CD4-positive, alpha-beta T cell treated with Interleukin-17A for 4 hours (primary cell): ENCODE results near the gene GNLY.
"Not testable (repeated sequence)": the region's sequence is repeated elsewhere in the genome, so short reads cannot be mapped to it uniquely, and the experiment has no call there.

Experiments
- DNase-seq: peaks from one replicate; pipeline ENCODE4 v3.0.0-alpha.2; 2020; ENCODE audit warnings: mixed read lengths

GNLY gene

DNA sequence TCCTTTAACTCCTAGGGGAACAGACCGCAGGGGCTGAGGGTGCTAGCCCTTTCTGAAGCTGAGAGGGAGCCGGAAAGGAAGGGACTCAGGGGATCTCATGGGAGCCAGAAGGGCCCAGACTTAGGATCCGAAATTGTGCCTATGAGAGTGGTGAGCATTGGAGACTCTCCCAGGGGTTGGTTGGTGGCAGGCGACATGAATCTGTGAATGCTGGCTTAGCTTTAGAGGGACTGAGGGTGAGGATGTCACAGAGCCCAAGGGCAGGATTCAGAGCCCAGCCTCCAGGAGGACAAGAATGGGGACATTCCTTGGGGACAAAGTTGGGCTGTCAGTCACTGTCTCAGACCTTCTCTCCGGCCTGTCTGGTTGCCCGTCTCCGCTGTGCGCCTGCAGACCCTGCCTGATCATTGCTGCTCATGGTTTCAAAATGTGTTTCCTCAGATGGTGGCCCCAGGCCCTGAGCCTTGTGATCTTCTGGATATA is 17.5 kb downstream of the GNLY start:
- DNase-seq: no peak

DNA sequence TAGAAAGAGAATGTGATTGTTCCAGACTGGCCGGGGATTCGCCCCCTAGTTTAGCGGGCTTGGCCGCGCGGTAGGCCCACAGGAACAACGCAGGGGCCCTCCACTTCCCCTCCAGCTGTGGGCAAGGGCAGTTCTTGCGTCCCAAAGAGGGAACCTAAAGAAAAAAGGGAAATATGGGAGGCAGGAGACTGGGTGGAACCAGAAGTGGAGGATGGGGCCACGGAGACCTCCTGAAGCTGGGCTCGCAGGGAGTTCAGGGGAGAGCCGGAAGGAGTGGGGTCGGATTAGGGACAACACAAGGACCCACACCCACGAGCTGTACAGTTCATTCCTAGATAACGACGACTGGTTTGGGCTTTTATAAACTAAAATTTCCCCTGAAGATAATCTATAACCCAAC is 18.2 kb downstream of the GNLY start:
- DNase-seq: no peak

DNA sequence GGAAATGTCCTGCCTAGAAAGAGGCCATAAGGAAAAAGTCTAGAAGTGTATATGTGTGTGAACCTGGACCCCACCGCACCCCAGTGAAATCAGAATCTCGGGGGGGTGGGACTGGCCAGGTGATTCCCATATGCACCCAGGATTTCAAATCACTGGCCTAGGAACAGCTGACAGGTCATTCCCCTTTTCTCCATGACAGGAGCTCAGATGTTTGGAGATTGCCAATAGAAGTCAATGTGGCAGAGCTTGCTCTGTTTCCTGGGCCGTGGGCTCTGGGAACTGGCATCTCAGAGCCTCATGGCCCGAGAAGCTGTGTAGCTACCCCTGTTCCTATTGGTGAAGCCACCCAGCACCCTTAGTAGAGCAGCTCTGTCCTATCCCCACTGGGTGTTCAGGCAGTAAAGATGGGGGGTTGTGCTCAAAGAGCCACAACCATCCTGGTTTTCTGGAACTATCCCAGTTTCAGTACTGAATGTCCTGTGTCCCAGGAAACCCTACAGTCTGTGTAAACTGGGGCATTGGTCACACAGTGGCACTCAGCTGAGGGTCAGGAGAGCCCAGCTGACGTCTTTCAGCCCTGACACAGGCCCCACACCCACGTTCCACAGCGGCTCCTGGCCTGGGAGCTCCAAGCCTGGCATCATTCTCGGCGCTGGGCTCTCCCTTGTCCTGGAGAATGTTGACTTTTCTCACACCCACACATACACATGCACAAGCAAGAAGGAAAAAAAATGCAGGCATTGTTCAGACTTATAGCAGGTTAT is 18.9 kb downstream of the GNLY start:
- no peak for DNase-seq

DNA sequence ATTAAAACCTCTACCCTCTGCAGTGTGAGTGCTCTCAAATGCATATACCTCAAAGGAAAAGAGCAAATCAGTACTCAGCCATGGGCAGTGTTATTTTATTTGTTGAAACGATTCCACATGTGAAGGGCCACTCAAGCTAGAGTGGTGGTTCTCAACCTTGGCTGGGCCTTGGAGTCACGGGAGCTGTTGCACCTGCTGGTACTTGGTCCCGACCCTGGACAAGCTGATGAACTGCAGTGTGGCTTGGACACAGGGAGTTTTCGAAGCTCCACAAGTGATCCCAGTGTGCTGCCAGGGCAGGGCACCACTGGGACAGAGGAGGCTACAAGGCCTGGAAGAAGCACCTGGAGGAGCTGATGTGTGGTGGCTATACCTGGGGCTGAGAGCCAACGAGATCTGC is 19.7 kb downstream of the GNLY start:
- DNase-seq: no peak

DNA sequence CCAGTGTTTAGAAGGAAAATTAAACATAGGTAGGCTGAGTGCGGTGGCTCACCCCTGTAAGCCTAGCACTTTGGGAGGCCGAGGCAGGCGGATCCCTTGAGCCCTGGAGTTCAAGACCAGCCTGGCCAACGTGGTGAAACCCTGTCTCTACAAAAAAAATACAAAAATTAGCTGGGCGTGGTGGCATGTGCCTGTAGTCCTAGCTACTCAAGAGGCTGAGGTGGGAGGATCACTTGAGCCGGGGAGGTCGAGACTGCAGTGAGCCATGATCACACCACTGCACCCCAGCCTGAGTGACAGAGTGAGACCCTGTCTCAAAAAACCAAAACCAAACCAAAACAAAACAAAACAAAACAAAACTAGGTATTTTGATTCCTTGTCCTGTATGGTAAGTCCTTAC is 20.3 kb downstream of the GNLY start:
- DNase-seq: not testable (repeated sequence)

DNA sequence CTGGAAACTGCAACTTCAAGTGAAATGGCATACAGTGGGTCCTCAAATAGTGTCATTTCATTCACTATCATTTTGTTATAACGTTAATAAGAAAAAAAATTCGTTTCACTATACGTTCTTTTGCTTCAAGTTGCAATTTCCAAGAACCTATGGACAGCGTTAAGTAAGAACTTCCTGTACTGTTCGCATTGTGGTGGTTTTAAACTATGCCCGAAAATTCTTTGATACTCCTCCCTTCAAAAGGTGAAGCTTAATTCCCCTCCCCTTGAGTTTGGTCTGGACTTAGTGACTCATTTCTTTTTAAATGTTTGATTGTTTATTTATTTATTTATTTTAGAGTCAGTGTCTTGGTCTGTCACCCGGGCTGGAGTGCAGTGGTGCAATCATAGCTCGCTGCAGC is 20.7 kb downstream of the GNLY start:
- no peak for DNase-seq

DNA sequence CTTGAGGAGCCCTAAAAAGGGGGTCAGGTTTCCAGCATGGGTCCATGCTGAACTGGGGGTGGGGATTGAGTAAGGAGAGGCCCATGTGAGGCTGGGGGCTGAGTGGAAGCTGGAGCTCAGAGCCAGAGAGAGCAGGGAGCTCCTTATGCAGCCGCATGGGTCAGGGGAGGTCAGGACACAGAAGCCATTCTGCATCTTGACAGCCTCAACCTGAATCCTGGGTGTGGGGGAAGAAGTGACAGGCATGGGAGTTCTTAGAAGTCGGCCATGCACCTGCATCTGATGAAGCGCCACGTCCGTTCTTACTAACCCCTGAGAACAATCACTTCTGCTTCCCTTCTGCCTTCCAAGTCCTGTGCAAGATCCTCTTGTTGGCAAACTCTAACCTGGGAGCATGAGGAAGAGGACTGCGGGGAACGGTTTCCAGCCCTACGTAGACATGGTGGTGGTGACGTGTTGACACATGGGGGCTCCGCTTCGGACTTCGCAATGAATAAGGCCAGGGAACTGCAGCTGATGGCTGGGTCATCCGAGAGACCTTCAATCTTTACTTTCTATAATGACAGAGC is 22.3 kb downstream of the GNLY start:
- DNase-seq: no peak

DNA sequence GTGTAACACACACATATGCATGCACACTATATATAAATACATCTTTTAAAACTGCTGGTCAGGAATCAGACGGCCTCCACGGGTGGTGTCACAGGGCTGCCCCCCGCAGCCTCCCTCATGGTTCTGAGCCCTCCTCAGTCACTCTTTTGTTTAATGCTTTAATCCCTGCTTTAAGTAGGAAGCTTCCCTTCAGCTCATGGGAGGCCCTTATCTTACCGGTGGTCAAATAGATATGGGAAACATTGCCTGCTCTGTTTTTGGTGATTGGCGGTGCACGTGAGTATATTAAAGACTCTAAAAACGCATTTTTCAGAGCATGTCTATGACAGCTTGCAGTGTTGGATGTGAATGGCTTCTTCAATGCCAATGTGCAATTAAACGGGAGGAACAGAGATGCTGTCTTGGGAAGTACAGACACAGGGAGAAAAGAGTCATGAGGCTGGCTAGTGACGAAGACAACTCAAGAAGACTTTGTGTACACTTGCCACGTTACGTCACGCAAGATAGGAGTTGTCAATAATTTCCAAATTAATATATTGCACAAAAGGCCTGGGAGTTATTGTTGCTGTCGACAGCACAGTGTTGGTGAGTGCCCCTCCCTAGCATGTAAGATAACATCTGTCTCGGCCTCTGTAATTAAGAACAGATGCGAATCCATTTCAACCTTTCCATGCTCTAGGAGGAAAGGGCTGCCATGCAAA is 23.3 kb downstream of the GNLY start:
- no peak for DNase-seq

DNA sequence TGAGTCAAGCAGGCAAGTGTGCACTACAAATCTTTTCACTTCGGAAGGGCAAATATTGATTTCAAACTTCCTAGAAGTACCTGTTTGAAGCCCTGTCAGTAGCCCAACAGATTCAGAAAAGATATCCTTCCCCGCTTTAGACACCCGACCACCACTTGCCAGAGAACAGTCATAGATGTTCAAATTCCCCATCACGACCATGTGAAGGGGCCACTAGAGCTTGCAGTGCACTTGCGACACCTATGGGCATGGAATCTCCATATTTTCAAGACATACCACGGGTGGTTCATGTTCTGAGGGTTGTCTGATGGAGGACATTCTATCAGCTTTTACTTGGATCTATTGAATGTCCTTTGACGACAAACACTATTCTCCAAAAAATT is 23.8 kb downstream of the GNLY start:
- DNase-seq: no peak

DNA sequence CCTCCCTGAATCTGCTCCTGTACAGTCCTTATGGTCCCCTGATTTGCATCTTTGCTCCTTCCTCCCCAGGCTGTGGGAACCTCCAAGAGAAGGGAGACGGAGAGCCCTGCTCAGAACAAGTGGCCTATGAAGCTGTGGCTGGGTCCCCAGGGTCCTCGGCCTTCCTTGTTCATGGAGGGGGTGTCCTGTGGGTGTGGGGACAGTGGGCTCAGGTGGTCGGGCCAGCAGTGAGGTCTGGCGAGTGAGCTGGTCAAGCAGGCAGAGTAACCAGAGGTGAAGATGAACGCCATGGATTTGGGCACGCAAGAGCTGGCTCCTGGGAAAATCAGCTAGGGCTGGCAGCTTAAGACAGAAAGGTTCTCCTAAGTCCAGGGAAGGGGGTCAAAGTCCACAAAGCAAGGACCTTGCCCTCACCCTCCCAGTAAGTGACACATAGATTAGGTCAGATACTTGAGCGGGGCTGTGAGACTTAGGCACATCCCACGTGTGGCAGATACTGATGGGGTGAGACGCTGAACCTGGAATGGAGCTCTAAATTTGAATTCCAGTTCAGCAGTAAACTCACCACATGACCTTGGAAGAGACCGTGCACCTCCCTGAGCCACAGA is 24.8 kb downstream of the GNLY start:
- no peak for DNase-seq

DNA sequence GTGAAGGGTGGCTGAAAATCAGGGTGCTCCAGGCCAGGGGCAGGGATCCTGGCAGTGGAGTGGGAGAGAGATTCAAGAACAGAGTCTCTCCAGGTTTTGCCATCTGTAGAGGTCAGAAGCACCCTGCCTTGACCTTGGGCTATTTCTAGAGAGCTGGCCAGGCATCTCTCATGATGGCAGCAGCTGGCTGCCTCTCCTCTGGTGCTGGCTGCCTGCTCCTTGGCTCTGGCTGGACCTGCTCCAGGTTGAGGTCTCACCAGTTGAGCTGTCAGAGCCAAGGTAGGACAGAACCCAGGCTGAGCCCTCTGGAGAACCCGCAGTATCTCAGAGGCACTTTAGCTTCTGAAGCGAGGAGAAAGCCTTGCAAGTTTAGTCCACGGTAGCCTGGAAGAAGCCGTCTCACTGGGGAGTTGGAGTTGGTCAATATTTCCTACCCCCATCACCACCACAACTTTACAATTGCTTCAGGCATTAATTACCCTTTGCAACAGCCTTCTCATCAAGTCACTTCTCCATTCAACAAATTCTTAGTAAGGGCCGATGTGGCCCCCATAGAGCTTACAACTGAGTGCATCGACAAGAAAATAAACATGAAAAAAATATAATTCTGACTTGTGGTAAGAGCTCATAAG is 25.6 kb downstream of the GNLY start:
- no peak for DNase-seq

DNA sequence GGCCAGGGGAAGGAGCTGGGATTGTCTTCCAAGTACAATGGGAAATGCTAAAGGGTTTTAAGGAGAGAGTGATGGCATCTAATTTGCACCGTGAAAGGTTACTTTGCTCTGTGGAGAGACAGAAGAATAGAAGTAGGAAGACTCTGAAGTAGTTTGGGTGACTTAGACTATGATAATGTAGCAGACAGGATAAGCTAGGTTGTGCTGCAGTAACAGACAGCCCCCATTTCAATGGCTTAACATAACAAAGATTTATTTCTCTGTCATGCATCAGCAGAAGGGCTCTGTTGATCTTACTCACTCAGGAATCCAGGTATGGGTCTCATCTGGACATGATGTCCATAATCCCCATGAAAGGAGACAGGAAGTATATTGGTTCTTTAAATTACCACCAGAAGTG is 26.4 kb downstream of the GNLY start:
- no peak for DNase-seq

DNA sequence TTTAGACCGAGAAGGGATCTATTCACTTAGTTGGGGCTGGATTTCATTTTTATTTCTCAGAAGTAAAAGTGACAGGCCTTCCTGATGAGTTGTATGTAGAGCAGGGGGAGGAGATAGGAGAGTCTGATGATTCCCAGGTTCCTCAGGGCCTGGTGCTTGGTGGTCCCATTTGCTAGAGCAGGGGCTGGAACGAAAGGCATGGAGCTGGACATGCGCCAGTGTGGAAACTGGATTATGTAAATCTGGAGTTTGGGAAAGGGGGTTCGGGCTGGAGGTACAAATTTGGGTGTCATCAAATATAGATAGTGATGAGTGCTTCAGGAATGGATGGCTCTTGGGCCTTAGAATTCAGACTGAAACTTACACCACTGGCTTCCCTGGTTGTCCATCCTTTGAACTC is 27.5 kb downstream of the GNLY start:
- no peak for DNase-seq

DNA sequence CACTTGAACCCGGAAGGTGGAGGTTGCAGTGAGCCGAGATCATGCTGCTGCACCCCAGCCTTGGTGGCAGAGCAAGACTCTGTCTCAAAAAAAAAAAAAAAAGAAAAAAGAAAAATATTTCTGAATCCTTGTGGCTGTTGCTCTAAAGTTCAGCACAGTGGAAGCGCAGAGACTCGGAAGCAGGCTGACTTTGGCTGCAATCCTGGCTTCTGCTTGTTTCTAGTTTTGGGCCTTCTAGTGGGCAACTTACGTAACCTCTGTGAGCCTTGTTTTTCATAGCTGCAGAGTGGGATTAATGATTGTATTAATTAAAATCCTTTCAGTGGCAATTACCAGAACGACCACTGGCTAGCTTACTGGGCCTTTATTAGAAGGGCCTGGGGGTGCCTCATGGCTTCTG is 28.4 kb downstream of the GNLY start:
- no peak for DNase-seq

DNA sequence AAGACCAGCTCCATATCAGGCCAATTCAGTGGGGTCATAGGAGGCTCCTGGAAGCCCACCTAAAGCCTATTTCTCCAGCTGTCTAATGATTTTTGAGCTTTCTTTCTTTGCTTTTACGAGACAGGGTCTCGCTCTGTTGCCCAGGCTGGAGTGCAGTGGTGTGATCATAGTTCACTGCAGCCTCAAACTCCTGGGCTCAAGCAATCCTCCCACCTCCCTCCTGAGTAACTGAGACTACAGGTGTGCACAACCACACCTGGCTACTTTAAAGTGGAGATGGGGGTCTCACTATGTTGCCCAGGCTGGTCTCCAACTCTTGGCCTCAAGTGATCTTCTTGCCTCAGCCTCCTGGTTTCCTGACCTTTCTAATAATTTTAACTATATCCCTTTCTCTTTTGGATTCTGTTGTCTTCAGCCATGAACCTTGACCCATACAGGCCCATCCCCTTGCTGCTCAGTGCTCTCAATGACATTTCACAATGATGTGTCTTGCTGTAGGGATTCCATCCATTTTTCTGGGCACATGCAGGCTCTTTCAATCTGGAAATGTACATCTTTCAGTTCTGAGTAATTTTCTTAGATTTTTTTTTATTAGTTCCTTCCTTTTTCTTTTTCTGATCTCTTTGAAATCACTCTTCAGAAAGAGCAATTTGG is 29.7 kb downstream of the GNLY start:
- no peak for DNase-seq

DNA sequence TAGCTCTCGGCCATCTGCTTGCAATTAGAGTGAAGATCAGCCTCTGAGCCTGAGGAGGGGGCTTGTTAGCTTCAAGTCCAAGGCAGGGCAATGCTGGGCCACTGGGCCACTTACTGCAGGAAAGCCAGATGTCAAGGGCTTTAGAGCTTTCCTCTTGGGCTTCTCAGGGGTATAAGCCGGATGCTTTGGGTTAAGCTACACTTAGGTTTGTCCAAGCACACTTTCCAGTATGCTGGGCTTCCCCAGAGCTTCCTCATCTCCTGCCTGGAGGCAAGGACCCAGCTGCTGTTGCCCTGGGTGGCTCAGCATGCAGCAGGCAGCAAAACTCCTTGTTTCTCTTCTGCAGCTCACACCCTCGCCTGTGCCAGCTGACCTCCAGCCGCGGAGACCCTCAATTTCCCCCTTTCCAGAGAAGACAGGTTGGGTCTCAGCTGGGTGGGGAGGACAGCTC is 30.6 kb downstream of the GNLY start:
- DNase-seq: no peak

DNA sequence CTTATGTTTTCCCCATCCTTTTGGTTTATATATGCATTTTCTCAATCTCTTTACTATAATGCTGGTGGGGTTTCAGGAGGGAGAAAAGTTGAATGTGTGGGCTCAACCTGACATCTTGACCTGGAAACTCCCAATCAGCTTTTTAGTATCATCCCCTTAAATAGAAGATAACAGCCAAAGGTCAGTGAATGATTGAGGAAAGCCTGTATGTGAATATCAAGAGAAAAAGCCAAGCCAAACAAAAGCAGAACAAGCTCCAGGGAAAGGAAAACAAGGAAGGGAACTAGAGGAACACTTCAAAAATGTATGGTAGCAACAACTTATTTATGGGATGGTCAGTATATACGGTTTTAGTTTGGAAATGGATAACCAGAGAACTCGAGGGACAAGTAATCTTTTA is 31.3 kb downstream of the GNLY start:
- no peak for DNase-seq

DNA sequence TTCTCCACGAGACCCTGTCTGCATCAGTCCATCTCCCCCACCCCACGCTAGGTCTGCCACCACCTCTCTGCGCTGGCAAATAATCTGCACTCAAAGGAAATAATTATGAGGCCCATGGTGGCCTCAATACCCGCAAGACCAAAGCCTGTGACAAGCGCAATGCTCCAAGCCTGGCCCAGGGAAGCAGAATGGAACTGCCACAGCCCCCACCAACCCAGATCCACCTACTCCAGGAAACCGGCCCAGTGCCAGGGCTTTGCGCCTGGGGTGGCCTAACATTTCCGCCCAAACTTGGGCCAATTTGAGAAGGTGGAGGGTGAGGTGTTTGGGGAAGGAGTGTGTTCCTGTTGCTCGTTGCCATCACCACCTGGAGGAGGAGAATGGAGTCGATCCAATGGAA is 33.6 kb downstream of the GNLY start:
- DNase-seq: no peak

DNA sequence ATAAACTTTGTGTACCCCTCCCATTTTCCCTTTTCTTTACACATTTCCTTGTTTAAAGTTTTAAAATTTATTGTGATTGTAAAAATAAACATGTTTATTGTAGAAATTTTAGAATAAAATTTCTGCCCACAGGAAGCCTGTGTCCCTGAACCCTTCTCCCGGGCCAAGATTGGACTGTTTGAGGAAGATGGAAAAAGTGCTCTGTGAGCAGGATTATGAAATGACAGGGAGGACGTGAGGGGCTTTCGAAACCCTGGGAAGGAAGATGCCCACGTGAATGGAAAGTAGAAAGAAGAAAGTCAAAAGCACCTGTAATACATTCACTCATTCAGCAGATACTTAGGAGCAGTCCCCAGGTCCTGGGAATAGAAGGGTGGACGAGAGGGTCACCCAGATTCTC is 34.2 kb downstream of the GNLY start:
- no peak for DNase-seq

DNA sequence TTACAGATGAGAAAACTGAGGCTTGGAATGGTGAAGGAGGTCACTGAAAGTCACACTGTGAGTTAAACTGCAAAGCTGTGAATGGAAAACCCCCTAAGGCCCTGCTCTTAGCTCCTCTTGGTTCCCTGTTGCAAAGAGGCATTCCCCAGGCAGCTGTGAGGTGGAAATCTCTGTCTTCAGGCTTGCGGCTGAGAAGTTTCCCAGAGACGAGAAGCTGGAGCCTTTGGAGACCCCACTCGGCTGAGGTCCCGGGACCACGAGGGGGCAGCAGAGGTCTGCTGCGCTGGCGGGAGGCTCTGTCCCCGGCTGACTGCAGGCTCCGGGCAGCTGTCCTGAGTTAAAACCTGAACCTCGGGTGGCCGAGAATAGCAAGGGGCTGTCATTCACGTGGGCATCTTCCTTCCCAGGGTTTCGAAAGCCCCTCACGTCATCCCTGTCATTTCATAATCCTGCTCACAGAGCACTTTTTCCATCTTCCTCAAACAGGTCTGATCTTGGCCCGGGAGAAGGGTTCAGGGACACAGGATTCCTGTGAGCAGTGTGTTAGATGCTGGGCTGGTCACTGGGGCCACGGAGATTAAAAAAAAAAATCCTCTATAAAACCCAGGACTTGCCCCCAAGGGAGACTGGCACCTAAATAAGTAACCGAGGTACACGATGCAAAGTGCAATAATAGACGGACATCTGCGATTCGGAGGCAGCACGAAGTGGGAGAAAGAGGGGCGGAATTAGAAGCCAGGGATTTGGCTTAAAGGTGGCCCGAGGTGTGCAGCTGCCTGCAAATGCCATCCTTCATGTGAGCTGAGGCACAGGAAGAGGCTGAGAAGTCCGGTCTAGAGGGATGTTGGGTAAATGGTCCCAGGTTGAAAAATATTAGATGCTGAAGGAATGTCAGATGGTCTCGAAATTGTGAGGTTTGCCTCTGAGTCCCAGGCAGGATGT is 35.0 kb downstream of the GNLY start:
- DNase-seq: peak; percentile 77

DNA sequence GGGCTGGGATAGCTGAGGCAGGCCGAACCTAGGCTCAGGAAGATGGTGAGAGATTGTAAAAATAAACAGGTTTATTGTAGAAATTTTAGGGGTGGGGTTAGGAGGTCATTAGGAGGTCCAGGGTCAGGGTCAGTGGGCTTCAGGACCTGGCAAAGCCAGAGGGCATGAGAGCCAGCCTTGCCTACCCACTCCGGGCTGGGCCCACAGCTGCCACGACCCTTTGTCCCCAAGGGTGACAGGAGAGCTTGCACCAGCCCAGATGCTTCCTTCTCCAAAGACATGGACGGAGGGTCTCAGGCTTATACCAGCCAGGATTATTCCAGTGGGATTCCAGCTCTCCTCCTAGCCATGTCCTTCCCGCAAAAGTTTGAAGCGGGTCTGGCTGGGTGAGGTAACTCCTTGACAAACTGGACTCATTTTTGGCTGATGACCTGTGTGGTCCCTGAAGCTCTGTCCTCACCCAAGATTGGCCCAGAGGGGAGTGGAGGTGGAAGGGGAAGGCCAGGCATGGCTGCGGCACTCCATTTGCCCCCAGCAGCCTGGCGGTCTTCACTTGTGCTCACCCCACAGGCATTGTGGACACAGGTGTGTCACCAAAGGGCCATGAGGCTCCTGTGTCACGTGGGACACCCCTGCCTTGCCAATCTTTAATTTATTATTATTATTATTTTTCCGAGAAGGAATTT is 35.8 kb downstream of the GNLY start:
- DNase-seq: no peak
